HCT116 (cell line): ENCODE results near the gene STX5. TPM values are rescaled to one million over a fixed set of nuclear protein-coding genes. Genes with fewer than 3 reads are reported as not detected.

ENCODE experiments used
- ATAC-seq: fragments of 200-7000 bp; cut with Tn5 transposase; 2 replicates; pipeline ENCODE4 v1.9.1; 2020; ENCODE audit warnings: mild to moderate bottlenecking, moderate library complexity
- BruUV-seq: library from RNA; stranded (reverse); fragments of 400-500 nt; replicated peaks from 2 replicates; lab custom pipeline; 2021; lab: Mats Ljungman, UMichigan
- CTCF ChIA-PET: fragments of 300-600 bp; sonication (Branson Sonifier 250); formaldehyde crosslinking; loops from one replicate; lab custom pipeline; 2021; ENCODE audit warnings: antibody characterized with exemption; lab: Charles Lee
- POLR2A ChIA-PET: fragments of 300-600, 350-600 bp; sonication (Branson Sonifier 250); formaldehyde crosslinking; loops from one replicate; lab custom pipeline; 2021; ENCODE audit warnings: antibody characterized with exemption; lab: Charles Lee
- RAD21 ChIA-PET, 2 experiments: fragments of 300-600 bp; sonication (Branson Sonifier 250); formaldehyde crosslinking; loops; one replicate each; lab custom pipeline; 2023; ENCODE audit warnings: low total read pairs in 2 of 2; ENCODE audit not compliant: uncharacterized antibody in 2 of 2, unreplicated experiment in 2 of 2, low non-redundant PET in 1 of 2; lab: Charles Lee
- DNase-seq: peaks from one replicate; pipeline ENCODE4 v3.0.0-alpha.2; 2010; ENCODE audit warnings: low read depth, low spot score
- H2AFZ ChIP-seq: fragments of 200-600 bp; shearing (Covaris generic), sonication (generic); 2 replicates; pipeline ENCODE4 v1.6.1; 2017; ENCODE audit warnings: low read depth, mixed run types, mixed read lengths, antibody characterized with exemption, low read length; ENCODE audit not compliant: poor library complexity, severe bottlenecking
- H3K27ac ChIP-seq: 2 replicates; pipeline ENCODE4 v1.5.1; 2012; ENCODE audit warnings: low read depth, low read length
- H3K27me3 ChIP-seq: fragments of 200-600 bp; sonication (generic); 2 replicates; pipeline ENCODE4 v1.6.1; 2016; ENCODE audit warnings: mixed run types, low read length, mixed read lengths; ENCODE audit not compliant: insufficient read depth
- H3K36me3 ChIP-seq, 2 experiments: fragments of 200-500 bp in 1 of 2; fragments of 200-600 bp in 1 of 2; sonication (Bioruptor generic) in 1 of 2; sonication (generic) in 1 of 2; 2 replicates each; pipeline versions ENCODE4 v1.5.1 to v1.6.1; 2014 to 2016; ENCODE audit warnings: low read length in 2 of 2, inconsistent platforms in 1 of 2, mixed read lengths in 1 of 2, mixed run types in 1 of 2; ENCODE audit not compliant: insufficient read depth in 2 of 2, control insufficient read depth in 1 of 2
- H3K4me1 ChIP-seq, 2 experiments: fragments of 200-600 bp in 1 of 2; sonication (generic) in 1 of 2; 2 replicates each; pipeline versions ENCODE4 v1.5.1 to v1.6.1; 2012 to 2017; ENCODE audit warnings: low read length in 2 of 2, inconsistent platforms in 1 of 2, mild to moderate bottlenecking in 1 of 2, mixed read lengths in 1 of 2, mixed run types in 1 of 2, moderate library complexity in 1 of 2; ENCODE audit not compliant: insufficient read depth in 2 of 2, control insufficient read depth in 1 of 2
- H3K4me2 ChIP-seq: fragments of 200-600 bp; sonication (generic); 2 replicates; pipeline ENCODE4 v1.6.1; 2017; ENCODE audit warnings: mixed run types, low read length, mixed read lengths
- H3K4me3 ChIP-seq, 2 experiments: fragments of 200-600 bp in 1 of 2; sonication (generic) in 1 of 2; replicated peaks in 1 of 2; 2 replicates each; pipeline ENCODE4 v1.5.1; 2011 to 2016; ENCODE audit warnings: low read length in 2 of 2, control low read depth in 1 of 2, low read depth in 1 of 2, mild to moderate bottlenecking in 1 of 2, mixed read lengths in 1 of 2, mixed run types in 1 of 2
- H3K79me2 ChIP-seq: fragments of 200-600 bp; sonication (generic); 2 replicates; pipeline ENCODE4 v1.6.1; 2017; ENCODE audit warnings: mild to moderate bottlenecking, mixed run types, low read length, moderate library complexity, mixed read lengths; ENCODE audit not compliant: insufficient read depth
- H3K9ac ChIP-seq: fragments of 200-600 bp; sonication (generic); 2 replicates; pipeline ENCODE4 v1.6.1; 2016; ENCODE audit warnings: low read length, mixed read lengths
- H3K9me2 ChIP-seq: fragments of 200-600 bp; sonication (generic), shearing (Covaris generic); 2 replicates; pipeline ENCODE4 v1.6.1; 2017; ENCODE audit warnings: mixed run types, mild to moderate bottlenecking, moderate library complexity; ENCODE audit not compliant: insufficient read depth
- H3K9me3 ChIP-seq, 2 experiments: fragments of 200-500 bp in 1 of 2; fragments of 200-600 bp in 1 of 2; sonication (Bioruptor generic) in 1 of 2; sonication (generic) in 1 of 2; 2 replicates each; pipeline ENCODE4 v1.6.1; 2014 to 2017; ENCODE audit warnings: low read length in 2 of 2, mixed read lengths in 2 of 2, inconsistent platforms in 1 of 2, low read depth in 1 of 2, mild to moderate bottlenecking in 1 of 2, mixed run types in 1 of 2, moderate library complexity in 1 of 2; ENCODE audit not compliant: control insufficient read depth in 1 of 2, insufficient read depth in 1 of 2
- H4K20me1 ChIP-seq: fragments of 200-600 bp; sonication (generic), shearing (Covaris generic); 2 replicates; pipeline ENCODE4 v1.6.1; 2017; ENCODE audit warnings: mixed run types, mild to moderate bottlenecking, moderate library complexity; ENCODE audit not compliant: insufficient read depth
- CBX3 ChIP-seq: IDR thresholded peaks from 2 replicates; pipeline ENCODE4 v1.6.1; 2012; ENCODE audit warnings: low read depth
- CEBPB ChIP-seq: IDR thresholded peaks from 2 replicates; pipeline ENCODE4 v1.6.1; 2012; ENCODE audit warnings: low read depth
- EGR1 ChIP-seq: IDR thresholded peaks from 2 replicates; pipeline ENCODE4 v1.6.1; 2012; ENCODE audit warnings: low read depth
- ELF1 ChIP-seq: IDR thresholded peaks from 2 replicates; pipeline ENCODE4 v1.6.1; 2012; ENCODE audit warnings: low read depth, borderline replicate concordance
- EZH2 ChIP-seq: fragments of 200-600 bp; sonication (generic); IDR thresholded peaks from 2 replicates; pipeline ENCODE4 v1.6.1; 2017; ENCODE audit warnings: antibody characterized with exemption, mixed run types
- JUND ChIP-seq: IDR thresholded peaks from 2 replicates; pipeline ENCODE4 v1.6.1; 2012
- POLR2A ChIP-seq: IDR thresholded peaks from 2 replicates; pipeline ENCODE4 v1.7.0; 2011; ENCODE audit warnings: borderline replicate concordance; ENCODE audit not compliant: insufficient read depth, insufficient read length; ENCODE audit errors: extremely low read depth
- POLR2AphosphoS5 ChIP-seq: IDR thresholded peaks from 2 replicates; pipeline ENCODE4 v1.6.1; 2011; ENCODE audit warnings: mild to moderate bottlenecking, low read depth, low read length, moderate library complexity
- RAD21 ChIP-seq: IDR thresholded peaks from 2 replicates; pipeline ENCODE4 v1.6.1; 2012; ENCODE audit warnings: low read depth, mild to moderate bottlenecking
- SIN3A ChIP-seq: IDR thresholded peaks from 2 replicates; pipeline ENCODE4 v1.6.1; 2012; ENCODE audit warnings: low read depth
- SRF ChIP-seq: IDR thresholded peaks from 2 replicates; pipeline ENCODE4 v1.6.1; 2012; ENCODE audit warnings: low read depth
- TCF7L2 ChIP-seq: IDR thresholded peaks from 2 replicates; pipeline ENCODE4 v1.7.0; 2011; ENCODE audit warnings: borderline replicate concordance, inconsistent platforms; ENCODE audit not compliant: insufficient read depth, insufficient read length; ENCODE audit errors: extremely low read depth
- YY1 ChIP-seq: IDR thresholded peaks from 2 replicates; pipeline ENCODE4 v1.6.1; 2011; ENCODE audit warnings: low read length, low read depth, moderate library complexity, mild to moderate bottlenecking; ENCODE audit not compliant: insufficient replicate concordance; ENCODE audit errors: extremely low read depth
- ZFX ChIP-seq: fragments of 450-650 bp; IDR thresholded peaks from 2 replicates; pipeline ENCODE4 v1.6.1; 2017
- ZNF274 ChIP-seq: fragments of 200-500 bp; sonication (Bioruptor generic); IDR thresholded peaks from 2 replicates; pipeline ENCODE4 v1.6.1; 2014; ENCODE audit warnings: mild to moderate bottlenecking, low read depth, low read length, inconsistent platforms
- intact Hi-C: fragments of 100-400 bp; cut with micrococcal nuclease; formaldehyde crosslinking; loops from 2 replicates; pipeline ENCODE4 v1.10.0; 2022
- total RNA-seq: library from RNA; stranded (reverse); gene quantifications from one replicate; pipeline ENCODE4 v1.2.1, GENCODE V29; 2021; ENCODE audit not compliant: unreplicated experiment
- TF ChIP-seq, protein P1 (sequence below): IDR thresholded peaks from 2 replicates; pipeline ENCODE4 v1.6.1; 2011; ENCODE audit warnings: mild to moderate bottlenecking, low read length, moderate library complexity; ENCODE audit not compliant: insufficient replicate concordance; ENCODE audit errors: extremely low read depth
- TF ChIP-seq, protein P2 (sequence below), 3 experiments: fragments of 200-600 bp in 1 of 3; sonication (generic) in 1 of 3; IDR thresholded peaks in 2 of 3; conservative IDR thresholded peaks in 1 of 3; 2 replicates each; pipeline ENCODE4 v1.5.1; 2012 to 2017; ENCODE audit warnings: low read depth in 2 of 3, low read length in 2 of 3, antibody characterized with exemption in 1 of 3, borderline replicate concordance in 1 of 3, control low read depth in 1 of 3, mild to moderate bottlenecking in 1 of 3, mixed read lengths in 1 of 3, mixed run types in 1 of 3, moderate library complexity in 1 of 3; ENCODE audit not compliant: insufficient read depth in 1 of 3
- TF ChIP-seq, protein P3 (sequence below): IDR thresholded peaks from 2 replicates; pipeline ENCODE4 v1.6.1; 2012

Gene STX5
- total RNA-seq, 1 experiment from 2014 or later, result 29.5 TPM

DNA sequence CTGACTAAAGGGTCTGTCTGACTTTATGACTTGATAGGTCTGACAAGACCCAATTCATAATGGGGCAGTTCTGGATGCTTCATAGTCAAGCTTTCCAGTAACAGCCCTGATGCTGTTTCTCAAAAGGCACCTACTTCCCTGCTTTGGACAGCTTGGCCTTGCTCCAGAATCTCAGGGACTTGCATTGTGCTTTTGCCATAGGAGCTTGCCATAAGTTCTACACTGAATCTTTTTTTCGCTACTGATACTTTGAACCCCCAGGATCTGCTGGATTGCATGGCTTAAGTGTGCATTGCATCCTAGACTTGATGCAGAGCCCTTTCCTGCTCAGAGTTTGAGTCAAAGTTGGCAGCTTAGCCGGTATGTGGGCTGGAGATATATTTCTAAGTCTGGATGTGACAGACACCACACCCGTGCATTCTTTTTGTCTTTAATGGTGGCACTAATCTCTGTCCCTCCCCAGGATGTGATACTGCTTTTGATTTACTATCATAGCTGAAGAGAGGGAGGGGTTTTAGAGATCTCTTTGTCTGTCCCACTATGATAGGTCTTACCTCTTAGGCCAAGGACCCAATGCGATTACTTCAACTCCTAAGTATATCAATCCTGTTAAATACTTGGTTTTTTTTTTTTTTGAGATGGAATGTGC lies 32.0 kb upstream of the STX5 start:
- intact Hi-C loops, result loop anchor here (2.0 kb wide), 1 partner anchor 131 kb away; no protein-coding TSS in a partner anchor
- POLR2A ChIA-PET, result interaction anchor here (0.8 to 4.9 kb wide), 2 partner anchors 10 to 23 kb away, joined by 3 to 49 read pairs; partner anchors contain the start of gene WDR74
- Histone ChIP-seq H2AFZ (no peak overlapping the region), H3K9ac (no peak overlapping the region), H3K79me2 (peaks cover 98% of the 10 kb centered on the region), H3K36me3 (peaks cover 0 to 23% of the 10 kb centered on the region in 2 experiments; a peak in 3 of 4 replicates), H3K4me2 (no peak overlapping the region), H3K9me3 (no peaks in the 10 kb centered on the region), H3K9me2 (no peaks in the 10 kb centered on the region), H4K20me1 (peaks cover 5% of the 10 kb centered on the region; the same call in 1 of the 2 replicates), H3K27me3 (no peaks in the 10 kb centered on the region), H3K4me1 (peaks cover 14 to 20% of the 10 kb centered on the region in 2 experiments), H3K4me3 (no peak overlapping the region), H3K27ac (no peak overlapping the region)
- RAD21 ChIA-PET, result no interaction called here
- no peak for ATAC-seq
- DNase-seq, result no peak
- CTCF ChIA-PET, result no interaction called here
- BruUV-seq, result no TSS peak
- TF ChIP-seq EGR1, result no peak
- no peak for TF ChIP-seq CBX3
- no peak for TF ChIP-seq ZNF274
- no peak for TF ChIP-seq POLR2A
- no peak for TF ChIP-seq RAD21
- no peak for TF ChIP-seq SRF
- no peak for TF ChIP-seq YY1
- no peak for TF ChIP-seq TCF7L2
- TF ChIP-seq, protein P1, sequence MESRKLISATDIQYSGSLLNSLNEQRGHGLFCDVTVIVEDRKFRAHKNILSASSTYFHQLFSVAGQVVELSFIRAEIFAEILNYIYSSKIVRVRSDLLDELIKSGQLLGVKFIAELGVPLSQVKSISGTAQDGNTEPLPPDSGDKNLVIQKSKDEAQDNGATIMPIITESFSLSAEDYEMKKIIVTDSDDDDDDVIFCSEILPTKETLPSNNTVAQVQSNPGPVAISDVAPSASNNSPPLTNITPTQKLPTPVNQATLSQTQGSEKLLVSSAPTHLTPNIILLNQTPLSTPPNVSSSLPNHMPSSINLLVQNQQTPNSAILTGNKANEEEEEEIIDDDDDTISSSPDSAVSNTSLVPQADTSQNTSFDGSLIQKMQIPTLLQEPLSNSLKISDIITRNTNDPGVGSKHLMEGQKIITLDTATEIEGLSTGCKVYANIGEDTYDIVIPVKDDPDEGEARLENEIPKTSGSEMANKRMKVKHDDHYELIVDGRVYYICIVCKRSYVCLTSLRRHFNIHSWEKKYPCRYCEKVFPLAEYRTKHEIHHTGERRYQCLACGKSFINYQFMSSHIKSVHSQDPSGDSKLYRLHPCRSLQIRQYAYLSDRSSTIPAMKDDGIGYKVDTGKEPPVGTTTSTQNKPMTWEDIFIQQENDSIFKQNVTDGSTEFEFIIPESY, result no peak
- TF ChIP-seq, protein P2, sequence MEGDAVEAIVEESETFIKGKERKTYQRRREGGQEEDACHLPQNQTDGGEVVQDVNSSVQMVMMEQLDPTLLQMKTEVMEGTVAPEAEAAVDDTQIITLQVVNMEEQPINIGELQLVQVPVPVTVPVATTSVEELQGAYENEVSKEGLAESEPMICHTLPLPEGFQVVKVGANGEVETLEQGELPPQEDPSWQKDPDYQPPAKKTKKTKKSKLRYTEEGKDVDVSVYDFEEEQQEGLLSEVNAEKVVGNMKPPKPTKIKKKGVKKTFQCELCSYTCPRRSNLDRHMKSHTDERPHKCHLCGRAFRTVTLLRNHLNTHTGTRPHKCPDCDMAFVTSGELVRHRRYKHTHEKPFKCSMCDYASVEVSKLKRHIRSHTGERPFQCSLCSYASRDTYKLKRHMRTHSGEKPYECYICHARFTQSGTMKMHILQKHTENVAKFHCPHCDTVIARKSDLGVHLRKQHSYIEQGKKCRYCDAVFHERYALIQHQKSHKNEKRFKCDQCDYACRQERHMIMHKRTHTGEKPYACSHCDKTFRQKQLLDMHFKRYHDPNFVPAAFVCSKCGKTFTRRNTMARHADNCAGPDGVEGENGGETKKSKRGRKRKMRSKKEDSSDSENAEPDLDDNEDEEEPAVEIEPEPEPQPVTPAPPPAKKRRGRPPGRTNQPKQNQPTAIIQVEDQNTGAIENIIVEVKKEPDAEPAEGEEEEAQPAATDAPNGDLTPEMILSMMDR (IDR thresholded peaks at IDR 0.05 in 2 of 3, conservative IDR thresholded peaks at IDR 0.05 in 1 of 3; ENCODE audit: borderline replicate concordance in 1 of 3, insufficient read depth in 1 of 3, low read depth in 2 of 3, low read length in 2 of 3), result no peak
- TF ChIP-seq POLR2AphosphoS5, result no peak
- TF ChIP-seq, protein P3, sequence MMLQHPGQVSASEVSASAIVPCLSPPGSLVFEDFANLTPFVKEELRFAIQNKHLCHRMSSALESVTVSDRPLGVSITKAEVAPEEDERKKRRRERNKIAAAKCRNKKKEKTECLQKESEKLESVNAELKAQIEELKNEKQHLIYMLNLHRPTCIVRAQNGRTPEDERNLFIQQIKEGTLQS, result no peak
- TF ChIP-seq EZH2, result no peak
- TF ChIP-seq SIN3A, result no peak
- no peak for TF ChIP-seq CEBPB
- no peak for TF ChIP-seq ZFX
- no peak for TF ChIP-seq ELF1
- no peak for TF ChIP-seq JUND
